LNCAP (cell line): Measurements from ENCODE around the gene SLC17A1.

Source experiments
- CTCF ChIP-seq: fragments of 450-650 bp; IDR thresholded peaks from 2 replicates; pipeline ENCODE4 v1.5.1; 2017; ENCODE audit warnings: mild to moderate bottlenecking

SLC17A1 gene

GRCh38 chr6:25851961-25852360 is 20.1 kb upstream of the SLC17A1 start:
- no peak for TF ChIP-seq CTCF

- no peak for TF ChIP-seq CTCF
Observed at GRCh38 chr6:25844518-25844917, 12.7 kb upstream of the SLC17A1 start.

- no peak for TF ChIP-seq CTCF
Observed at GRCh38 chr6:25842526-25842925, 10.7 kb upstream of the SLC17A1 start.

GRCh38 chr6:25835442-25836283 is 3.8 kb upstream of the SLC17A1 start:
- TF ChIP-seq CTCF: no peak

- no peak for TF ChIP-seq CTCF
Observed at GRCh38 chr6:25834950-25835349, 3.1 kb upstream of the SLC17A1 start.

- TF ChIP-seq CTCF: no peak
Observed at GRCh38 chr6:25833136-25833535, 1.3 kb upstream of the SLC17A1 start.

GRCh38 chr6:25832670-25833069 is 818 bp upstream of the SLC17A1 start:
- TF ChIP-seq CTCF: no peak

- no peak for TF ChIP-seq CTCF
Observed at GRCh38 chr6:25832307-25832662, 433 bp upstream of the SLC17A1 start.
